Thyroid gland (tissue), 4 donors: ENCODE measurements around the gene NETO2. TPM values are rescaled to one million over a fixed set of nuclear protein-coding genes. Genes with fewer than 3 reads are reported as not detected.

Source experiments
- DNase-seq, 2 donors: peaks; one replicate each; pipeline ENCODE4 v3.0.0-alpha.2; 2019
- H3K27ac ChIP-seq, 3 donors: fragments of 200-600 bp; sonication (generic); 1 replicate in 2 of 3; 2 replicates in 1 of 3; pipeline ENCODE4 v1.5.1; 2016 to 2019; ENCODE audit warnings: mild to moderate bottlenecking in 1 of 3, moderate library complexity in 1 of 3
- H3K27me3 ChIP-seq: fragments of 200-600 bp; sonication (generic); one replicate; pipeline ENCODE4 v1.5.1; 2019
- H3K36me3 ChIP-seq, 2 donors: fragments of 200-600 bp; sonication (generic); one replicate each; pipeline ENCODE4 v1.5.1; 2016 to 2019
- H3K4me1 ChIP-seq, 2 donors: fragments of 200-600 bp; sonication (generic); one replicate each; pipeline ENCODE4 v1.5.1; 2017 to 2019
- H3K4me3 ChIP-seq, 3 donors: fragments of 200-600 bp; sonication (generic); replicated peaks in 1 of 3; 1 replicate in 2 of 3; 2 replicates in 1 of 3; pipeline ENCODE4 v1.5.1; 2016; ENCODE audit warnings: mild to moderate bottlenecking in 1 of 3
- H3K9me3 ChIP-seq: fragments of 200-600 bp; sonication (generic); one replicate; pipeline ENCODE4 v1.5.1; 2017
- CTCF ChIP-seq, 6 experiments: fragments of 200-600 bp in 3 of 6; fragments of 450-650 bp in 3 of 6; sonication (generic) in 3 of 6; IDR thresholded peaks; one replicate each; pipeline ENCODE4 v1.5.1; 2016 to 2019; ENCODE audit warnings: antibody characterized with exemption in 6 of 6, mild to moderate bottlenecking in 2 of 6, inconsistent platforms in 1 of 6, moderate library complexity in 1 of 6
- POLR2A ChIP-seq, 2 donors: fragments of 450-650 bp; IDR thresholded peaks; one replicate each; pipeline ENCODE4 v1.6.1; 2017; ENCODE audit warnings: antibody characterized with exemption in 2 of 2, mild to moderate bottlenecking in 2 of 2, moderate library complexity in 1 of 2
- WGBS, 2 donors: methylation state at CpG; one replicate each; pipeline ENCODE4 v1.1.5; 2017; 5-methylcytosine and 5-hydroxymethylcytosine counted together
- intact Hi-C: fragments of 100-400 bp; cut with DNase I; formaldehyde crosslinking; loops from one replicate; pipeline ENCODE4 v1.15.1; 2023
- total RNA-seq, 4 donors: library from RNA; depleted of rRNA; stranded (reverse); fragments of >200 nt; gene quantifications; one replicate each; pipeline ENCODE4 v1.2.3, GENCODE V29; 2016

Gene NETO2
- total RNA-seq, 4 donors from 2014 or later = 5.4 to 10.1 (median 6.7) TPM

GRCh38 chr16:47054306-47054705 lies 89.4 kb downstream of the NETO2 start:
- no peak for DNase-seq
- Histone ChIP-seq H3K4me1 (no peaks in the 10 kb centered on the region), H3K27me3 (no peaks in the 10 kb centered on the region), H3K36me3 (no peaks in the 10 kb centered on the region), H3K4me3 (no peak overlapping the region), H3K27ac (no peak overlapping the region), H3K9me3 (no peaks in the 10 kb centered on the region)
- TF ChIP-seq POLR2A (IDR thresholded peaks at IDR 0.05) = no peak
- TF ChIP-seq CTCF (IDR thresholded peaks at IDR 0.05) = no peak
- intact Hi-C loops = no loop called here
- 89 to 94% methylated on average over 7 of the region's 7 CpGs for WGBS, 2 donors

GRCh38 chr16:47053895-47054294 lies 89.8 kb downstream of the NETO2 start:
- intact Hi-C loops = no loop called here
- Histone ChIP-seq H3K27ac (no peak overlapping the region), H3K36me3 (no peaks in the 10 kb centered on the region), H3K4me1 (no peaks in the 10 kb centered on the region), H3K9me3 (no peaks in the 10 kb centered on the region), H3K4me3 (no peak overlapping the region), H3K27me3 (no peaks in the 10 kb centered on the region)
- no peak for TF ChIP-seq CTCF (IDR thresholded peaks at IDR 0.05)
- TF ChIP-seq POLR2A (IDR thresholded peaks at IDR 0.05) = no peak
- 94 to 95% methylated on average over 5 of the region's 5 CpGs for WGBS, 2 donors
- DNase-seq = no peak

DNA sequence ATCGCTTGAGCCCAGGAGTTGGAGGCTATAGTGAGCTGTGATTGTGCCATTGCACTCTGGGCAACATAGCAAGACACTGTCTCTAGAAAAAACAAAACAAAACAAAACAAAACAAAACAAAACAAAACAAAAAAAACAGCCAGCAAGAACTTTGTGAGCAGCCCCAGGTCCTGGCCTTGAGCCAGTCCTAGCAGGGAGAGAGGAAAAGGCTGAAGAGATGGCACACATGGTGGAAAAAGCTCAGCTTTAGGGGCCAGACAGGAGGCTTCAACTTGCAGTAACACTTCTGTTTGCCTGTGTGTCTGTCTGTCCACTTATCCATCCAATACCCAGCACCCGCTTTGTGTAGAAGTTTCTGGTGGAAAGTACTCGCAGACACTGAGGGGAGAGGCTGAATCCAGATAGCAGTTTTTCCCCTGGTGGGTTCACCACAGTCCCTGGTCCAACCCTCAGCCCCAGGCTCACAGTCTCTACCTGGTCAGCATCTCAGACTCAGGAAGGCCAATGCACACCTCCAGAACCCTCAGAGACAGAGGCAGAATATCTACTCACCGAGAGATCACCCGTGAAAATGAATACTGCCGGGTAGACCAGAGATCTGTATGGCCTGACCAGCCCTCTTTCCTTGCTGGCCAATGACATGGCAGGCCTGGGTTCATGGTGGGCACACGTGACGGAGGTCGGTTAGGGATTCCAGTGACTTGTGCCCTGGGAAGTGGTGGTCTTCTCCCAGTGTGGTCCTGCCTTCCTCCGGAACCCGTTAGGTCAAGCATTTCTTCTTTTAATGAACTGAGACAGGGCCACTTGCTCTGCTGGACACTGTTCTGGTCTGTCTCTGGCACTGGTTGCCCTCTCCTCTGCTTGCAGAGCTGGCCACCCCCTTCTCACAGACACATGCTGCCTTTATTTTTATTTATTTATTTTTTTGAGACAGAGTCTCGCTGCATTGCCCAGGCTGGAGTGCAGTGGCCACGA lies 90.8 kb downstream of the NETO2 start:
- intact Hi-C loops = no loop called here

DNA sequence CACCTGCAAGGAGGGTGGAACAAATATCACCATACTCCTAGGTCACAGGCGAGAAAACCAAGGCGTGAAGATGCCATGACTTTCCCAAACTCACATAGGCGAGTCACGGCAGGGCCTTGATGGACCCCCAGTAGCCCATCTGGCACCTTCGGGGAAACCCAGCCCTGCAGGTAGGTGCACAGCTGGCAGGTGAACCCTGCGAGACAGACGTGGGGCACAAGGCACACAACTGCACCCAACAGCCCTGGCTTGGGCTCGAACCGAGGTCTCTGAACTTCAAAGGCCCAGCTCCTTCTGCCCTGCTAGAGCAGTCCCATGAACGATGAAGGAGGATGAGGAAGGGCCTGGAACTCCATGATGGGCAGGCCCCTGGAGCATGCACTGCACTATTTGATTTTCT lies 92.7 kb downstream of the NETO2 start:
- no peaks in the 10 kb centered on the region for H3K36me3 ChIP-seq
- intact Hi-C loops = no loop called here
- H3K27ac ChIP-seq = no peak overlapping the region
- H3K4me1 ChIP-seq = no peaks in the 10 kb centered on the region
- DNase-seq = no peak
- H3K27me3 ChIP-seq = no peaks in the 10 kb centered on the region
- no peak overlapping the region for H3K4me3 ChIP-seq
- H3K9me3 ChIP-seq = no peaks in the 10 kb centered on the region
- WGBS, 2 donors = 91 to 100% methylated on average over 2 to 8 of the region's 10 CpGs
- no peak for TF ChIP-seq POLR2A (IDR thresholded peaks at IDR 0.05)
- TF ChIP-seq CTCF (IDR thresholded peaks at IDR 0.05) = no peak

More for the DNA sequence above, 90.8 kb downstream of the NETO2 start:
- H3K27ac ChIP-seq = no peak overlapping the region
- peak in 1 of 2 donors; percentile 10 for DNase-seq
- no peaks in the 10 kb centered on the region for H3K9me3 ChIP-seq
- no peaks in the 10 kb centered on the region for H3K27me3 ChIP-seq
- H3K4me1 ChIP-seq = no peaks in the 10 kb centered on the region
- H3K36me3 ChIP-seq = no peaks in the 10 kb centered on the region
- WGBS, 2 donors = 93 to 96% methylated on average over 7 to 12 of the region's 13 CpGs
- no peak overlapping the region for H3K4me3 ChIP-seq
- no peak for TF ChIP-seq CTCF (IDR thresholded peaks at IDR 0.05)

DNA sequence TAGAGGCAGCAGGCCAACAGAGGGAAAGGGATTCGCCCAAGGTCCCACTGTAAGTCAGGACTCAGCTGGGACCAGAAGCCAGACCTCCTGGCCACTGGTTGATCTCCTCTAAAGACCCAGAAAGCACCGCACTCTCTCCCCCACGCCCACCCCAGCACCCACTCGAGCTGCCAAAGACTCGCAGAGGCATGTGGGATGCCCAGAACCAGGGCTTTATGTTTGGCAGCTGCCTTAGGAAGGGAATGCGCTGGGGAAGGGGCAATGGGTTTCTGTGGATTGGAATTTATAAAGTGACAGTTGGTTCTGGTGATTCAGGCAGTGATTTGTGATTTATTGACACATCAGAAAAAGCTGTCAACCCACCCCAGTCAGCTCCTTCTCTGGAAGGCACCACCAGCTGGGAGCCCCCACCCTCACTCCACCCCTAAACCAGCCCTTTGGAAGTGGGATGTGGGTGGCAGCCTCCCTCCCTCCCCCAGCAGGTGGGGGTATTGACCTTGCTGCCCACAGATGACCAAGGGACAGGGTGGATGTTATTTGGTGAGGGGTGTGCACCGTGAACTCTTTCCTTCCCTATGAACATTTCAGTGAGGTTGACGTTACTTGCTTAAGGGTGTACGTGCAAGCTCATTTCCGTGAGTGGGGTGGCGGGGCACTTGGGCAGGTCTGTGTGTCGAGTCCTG lies 93.7 kb downstream of the NETO2 start:
- no peak overlapping the region for H3K27ac ChIP-seq
- no peaks in the 10 kb centered on the region for H3K36me3 ChIP-seq
- H3K4me3 ChIP-seq = no peak overlapping the region
- no peak for TF ChIP-seq CTCF (IDR thresholded peaks at IDR 0.05)
- no peak for TF ChIP-seq POLR2A (IDR thresholded peaks at IDR 0.05)
- H3K4me1 ChIP-seq = no peaks in the 10 kb centered on the region
- WGBS, 2 donors = 87 to 89% methylated on average over 11 of the region's 12 CpGs
- intact Hi-C loops = no loop called here
- no peaks in the 10 kb centered on the region for H3K27me3 ChIP-seq
- no peak for DNase-seq
- H3K9me3 ChIP-seq = no peaks in the 10 kb centered on the region
